ENCODE results near the gene RIC8B.

Gene RIC8B

DNA sequence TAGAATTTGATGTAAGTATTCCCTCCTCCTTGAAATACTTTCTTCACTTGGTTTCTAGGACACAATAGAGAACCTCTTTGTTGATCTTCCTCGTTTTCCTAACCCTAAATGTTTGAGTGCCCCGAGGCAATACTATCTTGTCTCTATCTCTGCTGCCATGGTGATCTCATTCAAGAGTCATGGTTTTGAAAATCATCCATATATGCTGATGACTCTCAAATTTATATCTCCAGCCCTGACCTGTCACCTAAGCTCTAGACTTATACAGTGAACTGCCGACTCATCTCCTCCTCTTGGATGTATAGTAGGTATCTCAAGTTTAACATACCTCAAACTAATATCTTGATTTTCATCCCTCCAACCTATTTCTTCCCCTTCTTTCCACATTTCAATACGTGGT lies 71.4 kb downstream of the RIC8B start:
- H3K4me3 ChIP-seq (replicated peaks; ENCODE audit: low read depth, low read length): no peak overlapping the region
- TF ChIP-seq, protein P1, sequence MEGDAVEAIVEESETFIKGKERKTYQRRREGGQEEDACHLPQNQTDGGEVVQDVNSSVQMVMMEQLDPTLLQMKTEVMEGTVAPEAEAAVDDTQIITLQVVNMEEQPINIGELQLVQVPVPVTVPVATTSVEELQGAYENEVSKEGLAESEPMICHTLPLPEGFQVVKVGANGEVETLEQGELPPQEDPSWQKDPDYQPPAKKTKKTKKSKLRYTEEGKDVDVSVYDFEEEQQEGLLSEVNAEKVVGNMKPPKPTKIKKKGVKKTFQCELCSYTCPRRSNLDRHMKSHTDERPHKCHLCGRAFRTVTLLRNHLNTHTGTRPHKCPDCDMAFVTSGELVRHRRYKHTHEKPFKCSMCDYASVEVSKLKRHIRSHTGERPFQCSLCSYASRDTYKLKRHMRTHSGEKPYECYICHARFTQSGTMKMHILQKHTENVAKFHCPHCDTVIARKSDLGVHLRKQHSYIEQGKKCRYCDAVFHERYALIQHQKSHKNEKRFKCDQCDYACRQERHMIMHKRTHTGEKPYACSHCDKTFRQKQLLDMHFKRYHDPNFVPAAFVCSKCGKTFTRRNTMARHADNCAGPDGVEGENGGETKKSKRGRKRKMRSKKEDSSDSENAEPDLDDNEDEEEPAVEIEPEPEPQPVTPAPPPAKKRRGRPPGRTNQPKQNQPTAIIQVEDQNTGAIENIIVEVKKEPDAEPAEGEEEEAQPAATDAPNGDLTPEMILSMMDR (IDR thresholded peaks at IDR 0.05; ENCODE audit: low read length, missing control alignments): no peak
- DNase-seq (ENCODE audit: low read depth): no peak

DNA sequence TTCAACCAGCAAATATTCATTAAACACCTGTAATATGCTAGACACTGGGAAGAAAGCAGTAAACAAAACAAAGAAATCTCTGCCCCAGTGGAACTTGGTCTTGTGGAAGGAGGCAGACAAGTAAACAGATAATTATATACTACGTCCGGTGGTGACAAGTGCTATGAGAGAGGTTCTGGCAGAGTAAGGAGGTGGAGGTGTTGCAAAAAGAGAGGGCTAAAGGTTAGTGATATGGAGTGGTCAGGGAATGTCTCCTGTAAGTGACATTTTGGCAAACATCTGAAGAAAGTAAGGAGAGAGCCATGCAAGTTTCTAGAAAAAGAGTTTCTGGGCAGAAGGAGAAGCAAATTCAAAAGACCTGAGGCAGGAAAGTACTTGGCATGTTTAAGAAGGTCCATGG lies 73.4 kb downstream of the RIC8B start:
- TF ChIP-seq, protein P1 (IDR thresholded peaks at IDR 0.05; ENCODE audit: low read length, missing control alignments): no peak
- no peak for DNase-seq (ENCODE audit: low read depth)
- H3K4me3 ChIP-seq (replicated peaks; ENCODE audit: low read depth, low read length): no peak overlapping the region

DNA sequence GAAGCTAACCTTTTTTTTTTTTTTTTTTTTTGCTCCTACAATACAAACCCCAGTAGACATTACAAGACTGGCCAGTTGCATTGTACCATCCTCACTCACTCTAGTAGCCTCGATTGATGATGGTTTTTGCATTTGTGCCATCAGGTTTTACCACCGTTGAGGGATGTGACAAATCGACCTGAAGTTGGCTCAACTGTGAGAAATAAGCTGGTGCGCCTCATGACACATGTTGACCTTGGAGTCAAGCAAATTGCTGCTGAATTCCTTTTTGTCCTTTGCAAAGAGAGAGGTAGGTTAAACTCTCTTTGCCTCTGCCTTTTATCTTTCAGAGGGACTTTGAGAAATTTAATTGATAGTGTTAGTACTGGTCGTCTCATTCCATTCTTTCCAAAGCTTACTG lies 76.8 kb downstream of the RIC8B start:
- TF ChIP-seq, protein P1 (IDR thresholded peaks at IDR 0.05; ENCODE audit: low read length, missing control alignments): no peak
- no peak overlapping the region for H3K4me3 ChIP-seq (replicated peaks; ENCODE audit: low read depth, low read length)
- DNase-seq (ENCODE audit: low read depth): no peak

DNA sequence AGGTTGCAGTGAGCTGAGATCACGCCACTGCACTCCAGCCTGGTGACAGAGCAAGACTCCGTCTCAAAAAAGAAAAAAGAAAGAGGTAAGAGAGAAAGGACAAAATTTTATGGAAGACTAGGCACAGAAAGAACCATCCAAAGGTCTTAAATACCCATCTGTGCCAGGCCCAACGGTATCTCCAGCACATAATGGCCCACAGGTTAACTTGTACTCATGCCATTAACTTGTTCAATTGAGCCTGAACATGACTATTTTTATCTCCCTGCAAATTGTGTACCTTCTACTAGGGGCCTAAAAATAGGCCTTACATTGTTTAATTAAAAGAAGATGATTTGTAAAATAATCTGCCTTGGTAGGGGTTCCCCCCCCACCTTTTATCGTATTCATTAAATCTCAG lies 80.2 kb downstream of the RIC8B start:
- H3K4me3 ChIP-seq (replicated peaks; ENCODE audit: low read depth, low read length): no peak overlapping the region
- TF ChIP-seq, protein P1 (IDR thresholded peaks at IDR 0.05; ENCODE audit: low read length, missing control alignments): no peak
- no peak for DNase-seq (ENCODE audit: low read depth)

DNA sequence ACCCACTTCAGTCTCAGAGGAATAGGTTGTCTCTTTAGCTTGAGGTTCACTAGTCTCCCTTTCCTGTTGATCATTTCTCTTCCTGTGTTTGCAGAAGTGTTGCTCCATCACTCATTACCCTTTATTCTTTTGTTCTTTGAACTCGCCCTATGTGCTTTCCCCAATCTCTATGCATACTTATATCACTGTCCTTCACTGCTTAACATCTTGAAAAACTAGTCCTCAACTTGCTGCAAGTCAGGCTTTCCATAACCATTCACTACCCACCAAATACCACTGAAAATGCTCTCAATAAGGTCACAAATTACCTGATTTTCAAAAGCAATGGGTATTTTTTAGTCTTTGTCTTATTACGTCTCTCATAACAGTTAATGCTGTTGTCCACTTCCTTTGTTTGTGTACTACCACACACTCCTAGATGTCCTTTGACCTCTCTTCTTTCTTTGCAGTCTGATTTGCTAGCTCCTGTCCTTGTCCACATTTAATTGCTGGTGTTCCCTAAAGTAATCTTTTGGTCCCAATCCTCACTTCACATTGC lies 80.8 kb downstream of the RIC8B start:
- TF ChIP-seq, protein P1 (IDR thresholded peaks at IDR 0.05; ENCODE audit: low read length, missing control alignments): no peak
- DNase-seq (ENCODE audit: low read depth): no peak
- no peak overlapping the region for H3K4me3 ChIP-seq (replicated peaks; ENCODE audit: low read depth, low read length)

- no peak overlapping the region for H3K4me3 ChIP-seq (replicated peaks; ENCODE audit: low read depth, low read length)
- DNase-seq (ENCODE audit: low read depth): peak; percentile 88
- TF ChIP-seq, protein P1 (IDR thresholded peaks at IDR 0.05; ENCODE audit: low read length, missing control alignments): no peak
Observed at GRCh38 chr12:106861984-106862916, 87.8 kb downstream of the RIC8B start.
